IMR-90 (cell line): ENCODE measurements around the gene ZNF587B. TPM values are rescaled to one million over a fixed set of nuclear protein-coding genes. Genes with fewer than 3 reads are reported as not detected.
"Not testable (repeated sequence)": the region's sequence is repeated elsewhere in the genome, so short reads cannot be mapped to it uniquely, and the experiment has no call there.

Source experiments
- ATAC-seq: fragments of 200-7000 bp; cut with Tn5 transposase; 2 replicates; pipeline ENCODE4 v1.9.1; 2020; ENCODE audit warnings: low read depth, mild to moderate bottlenecking, moderate library complexity
- BruUV-seq: library from RNA; stranded (reverse); fragments of 400-500 nt; replicated peaks from 2 replicates; lab custom pipeline; 2021; lab: Mats Ljungman, UMichigan
- CTCF ChIA-PET: fragments of 300-600 bp; formaldehyde crosslinking; extraction: SDS; loops from one replicate; lab custom pipeline; 2021; ENCODE audit warnings: antibody characterized with exemption; lab: Yijun Ruan, JAX
- POLR2A ChIA-PET: fragments of 300-600 bp; sonication (Branson Sonifier 250); formaldehyde crosslinking; loops from one replicate; lab custom pipeline; 2022; ENCODE audit warnings: antibody characterized with exemption; ENCODE audit not compliant: unreplicated experiment; lab: Charles Lee
- DNase-seq: peaks from one replicate; pipeline ENCODE4 v3.0.0; 2013
- H2AFZ ChIP-seq: replicated peaks from 2 replicates; pipeline ENCODE3; 2013; ENCODE audit warnings: low read length, mild to moderate bottlenecking; ENCODE audit not compliant: poor library complexity
- H2AK5ac ChIP-seq: 2 replicates; pipeline ENCODE4 v1.6.1; 2013; ENCODE audit warnings: low read depth, low read length, inconsistent platforms
- H2AK9ac ChIP-seq: replicated peaks from 2 replicates; pipeline ENCODE3; 2013; ENCODE audit warnings: mild to moderate bottlenecking, low read depth, low read length, moderate library complexity; ENCODE audit not compliant: poor library complexity
- H2BK120ac ChIP-seq: 2 replicates; pipeline ENCODE4 v1.6.1; 2013; ENCODE audit warnings: low read depth, low read length, inconsistent platforms
- H2BK15ac ChIP-seq: 3 replicates; pipeline ENCODE4 v1.6.1; 2013; ENCODE audit warnings: low read depth, low read length, inconsistent platforms
- H2BK20ac ChIP-seq: 2 replicates; pipeline ENCODE4 v1.6.1; 2013; ENCODE audit warnings: low read depth, mild to moderate bottlenecking, inconsistent platforms, low read length, moderate library complexity
- H2BK5ac ChIP-seq: 2 replicates; pipeline ENCODE4 v1.6.1; 2013; ENCODE audit warnings: mild to moderate bottlenecking, low read depth, low read length, inconsistent platforms; ENCODE audit not compliant: poor library complexity, severe bottlenecking
- H3K14ac ChIP-seq: replicated peaks from 2 replicates; pipeline ENCODE4 v1.6.1; 2013; ENCODE audit warnings: low read depth, low read length, inconsistent platforms
- H3K18ac ChIP-seq: 2 replicates; pipeline ENCODE4 v1.6.1; 2013; ENCODE audit warnings: low read depth, low read length, control low read depth
- H3K23ac ChIP-seq: 2 replicates; pipeline ENCODE4 v1.6.1; 2013; ENCODE audit warnings: low read depth, low read length, inconsistent platforms
- H3K27ac ChIP-seq: 2 replicates; pipeline ENCODE4 v1.5.1; 2013; ENCODE audit warnings: mild to moderate bottlenecking, control low read depth, low read length; ENCODE audit not compliant: insufficient read depth
- H3K27me3 ChIP-seq: 2 replicates; pipeline ENCODE4 v1.6.1; 2013; ENCODE audit warnings: low read length; ENCODE audit not compliant: control insufficient read depth, insufficient read depth
- H3K36me3 ChIP-seq: 2 replicates; pipeline ENCODE4 v1.6.1; 2013; ENCODE audit warnings: low read length, mixed read lengths; ENCODE audit not compliant: control insufficient read depth, insufficient read depth
- H3K4ac ChIP-seq: 2 replicates; pipeline ENCODE4 v1.6.1; 2013; ENCODE audit warnings: low read depth, low read length, inconsistent platforms
- H3K4me1 ChIP-seq: 2 replicates; pipeline ENCODE4 v1.6.1; 2013; ENCODE audit warnings: low read length, mixed read lengths; ENCODE audit not compliant: control insufficient read depth, insufficient read depth
- H3K4me2 ChIP-seq: 2 replicates; pipeline ENCODE4 v1.6.1; 2013; ENCODE audit warnings: low read depth, mild to moderate bottlenecking, control low read depth, low read length, moderate library complexity
- H3K4me3 ChIP-seq: 2 replicates; pipeline ENCODE4 v1.5.1; 2013; ENCODE audit warnings: low read depth, mild to moderate bottlenecking, control low read depth, low read length, moderate library complexity; ENCODE audit not compliant: insufficient read depth
- H3K56ac ChIP-seq: 2 replicates; pipeline ENCODE4 v1.6.1; 2013; ENCODE audit warnings: low read length, inconsistent platforms; ENCODE audit not compliant: insufficient read depth; ENCODE audit errors: extremely low read depth
- H3K79me1 ChIP-seq, 2 experiments: 2 replicates each; pipeline ENCODE4 v1.6.1; 2013; ENCODE audit warnings: low read length in 2 of 2, inconsistent platforms in 1 of 2, low read depth in 1 of 2
- H3K9ac ChIP-seq: 2 replicates; pipeline ENCODE4 v1.6.1; 2013; ENCODE audit warnings: low read depth, low read length, control low read depth
- H3K9me1 ChIP-seq: 2 replicates; pipeline ENCODE4 v1.6.1; 2013; ENCODE audit warnings: low read length, inconsistent platforms; ENCODE audit not compliant: insufficient read depth
- H3K9me3 ChIP-seq: 2 replicates; pipeline ENCODE4 v1.6.1; 2013; ENCODE audit warnings: low read length; ENCODE audit not compliant: control insufficient read depth, insufficient read depth
- H4K20me1 ChIP-seq: 2 replicates; pipeline ENCODE4 v1.6.1; 2013; ENCODE audit warnings: low read length, inconsistent platforms; ENCODE audit not compliant: insufficient read depth
- H4K5ac ChIP-seq: 2 replicates; pipeline ENCODE4 v1.6.1; 2013; ENCODE audit warnings: mild to moderate bottlenecking, low read depth, low read length, control low read depth
- H4K8ac ChIP-seq, 2 experiments: 2 replicates each; pipeline ENCODE4 v1.6.1; 2013; ENCODE audit warnings: low read depth in 2 of 2, low read length in 2 of 2, control low read depth in 1 of 2, inconsistent platforms in 1 of 2
- H4K91ac ChIP-seq: 2 replicates; pipeline ENCODE4 v1.6.1; 2013; ENCODE audit warnings: low read depth, low read length, inconsistent platforms; ENCODE audit not compliant: insufficient read depth
- MAFK ChIP-seq: IDR thresholded peaks from 2 replicates; pipeline ENCODE4 v1.6.1; 2012; ENCODE audit warnings: low read depth, low read length, improper control_type of control experiment
- WGBS, 2 experiments: methylation state at CpG; one replicate each; pipeline versions ENCODE4 v1.1.5 to v1.1.7; 2013; ENCODE audit warnings: missing lambda C conversion rate in 2 of 2; ENCODE audit not compliant: insufficient read length in 1 of 2; ENCODE audit errors: extremely low coverage in 2 of 2; 5-methylcytosine and 5-hydroxymethylcytosine counted together
- dilution Hi-C: fragments of 300-500 bp; cut with HindIII; formaldehyde crosslinking; loops from one replicate; pipeline ENCODE4 v1.14.3; 2018; ENCODE audit warnings: low sequenced_read_pairs; ENCODE audit not compliant: unreplicated experiment
- in situ Hi-C: fragments of 300-500 bp; cut with MboI; formaldehyde crosslinking; loops from 3 replicates; pipeline ENCODE4 v1.14.3; 2019; ENCODE audit warnings: low sequenced_read_pairs, inconsistent platforms, mixed read lengths
- intact Hi-C: fragments of 100-400 bp; cut with micrococcal nuclease; formaldehyde crosslinking; loops from 2 replicates; pipeline ENCODE4 v1.10.0; 2022
- polyA plus RNA-seq, 3 experiments: library from polyadenylated mRNA; depleted of rRNA; stranded (reverse); fragments of >200 nt; gene quantifications; 2 replicates each; pipeline ENCODE4 v1.2.3, GENCODE V29; 2012; ENCODE audit warnings: low replicate concordance in 1 of 3
- total RNA-seq: library from RNA; depleted of rRNA; stranded (reverse); fragments of >200 nt; gene quantifications from 2 replicates; pipeline ENCODE4 v1.2.3, GENCODE V29; 2012

Gene ZNF587B
- total and polyA plus RNA-seq, 2 of the 4 experiments (the other 2 are of a cell fraction): 3.7 to 33.9 TPM

DNA sequence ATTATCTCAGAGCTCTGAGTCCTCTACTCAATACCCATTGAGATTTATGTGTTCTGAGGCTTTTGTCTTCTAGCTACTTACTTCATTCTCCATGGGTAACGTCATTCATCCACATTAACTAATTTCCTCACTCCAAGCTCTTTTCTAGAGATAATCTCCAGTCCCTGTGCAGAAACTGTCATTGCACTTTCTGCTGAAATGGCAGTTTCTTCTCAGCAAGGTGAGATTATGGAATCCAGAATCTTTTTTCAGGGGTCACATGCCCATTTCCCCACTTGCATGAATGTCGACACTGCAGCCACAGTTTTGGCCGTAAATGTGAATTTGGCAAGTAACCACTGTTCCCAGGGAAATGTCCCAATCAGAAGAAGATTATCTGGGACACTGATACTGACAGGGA, 32.3 kb downstream of the ZNF587B start:
- dilution Hi-C loops, H3K4me1 ChIP-seq, H3K4me3 ChIP-seq, H2BK5ac ChIP-seq, in situ Hi-C loops, CTCF ChIA-PET, H2BK120ac ChIP-seq, H3K23ac ChIP-seq, H3K9ac ChIP-seq, ATAC-seq, POLR2A ChIA-PET, intact Hi-C loops, H4K5ac ChIP-seq, H2BK15ac ChIP-seq, H3K56ac ChIP-seq, H2BK20ac ChIP-seq, H2AFZ ChIP-seq, H3K9me1 ChIP-seq, DNase-seq, H3K4ac ChIP-seq, H3K4me2 ChIP-seq, H2AK5ac ChIP-seq, H4K8ac ChIP-seq, H3K27me3 ChIP-seq, H4K20me1 ChIP-seq, H3K14ac ChIP-seq, H4K91ac ChIP-seq, H3K27ac ChIP-seq, H3K18ac ChIP-seq, H2AK9ac ChIP-seq: not testable (repeated sequence)
- peaks cover 27 to 28% of the 10 kb centered on the region in 2 experiments; a peak in 3 of 4 replicates for H3K79me1 ChIP-seq
- H3K36me3 ChIP-seq: peaks cover 70% of the 10 kb centered on the region
- peaks cover 53% of the 10 kb centered on the region for H3K9me3 ChIP-seq
- BruUV-seq: TSS peak; percentile 2
- peak; percentile 65 for TF ChIP-seq MAFK
- WGBS, 2 experiments: no CpG with 5 or more reads among the region's 3 CpGs
